B cell (primary cell): ENCODE data around the gene NET1.

Experiments used
- CTCF ChIP-seq: fragments of 200-600 bp; IDR thresholded peaks from one replicate; pipeline ENCODE4 v1.8.0; 2022; ENCODE audit warnings: antibody characterized with exemption, mild to moderate bottlenecking
- EZH2 ChIP-seq: IDR thresholded peaks from 2 replicates; pipeline ENCODE4 v1.6.1; 2012; ENCODE audit warnings: borderline replicate concordance, low read depth, mild to moderate bottlenecking, moderate library complexity, low read length; ENCODE audit not compliant: insufficient read depth, poor library complexity, severe bottlenecking

GRCh38 chr10:5457741-5458140 lies 45.4 kb downstream of the NET1 start:
- TF ChIP-seq CTCF (no peak), EZH2 (no peak)
